GM19238 (cell line): ENCODE measurements around the gene SIMC1.
"Not testable (repeated sequence)": the region's sequence is repeated elsewhere in the genome, so short reads cannot be mapped to it uniquely, and the experiment has no call there.

Experiments used
- DNase-seq: peaks from one replicate; pipeline ENCODE4 v3.0.0; 2011; ENCODE audit warnings: low spot score; ENCODE audit not compliant: insufficient read length

SIMC1 gene

GRCh38 chr5:176237971-176238644 lies at the start of gene SIMC1:
SIMC1 (plus strand) TSS chr5:176238424; CDS start chr5:176238509, 85 bp downstream.
- DNase-seq = peak; percentile 30

GRCh38 chr5:176188506-176189193 lies 49.6 kb upstream of the SIMC1 start:
- DNase-seq = no peak

- no peak for DNase-seq
These were observed 48.4 kb upstream of the SIMC1 start for GRCh38 chr5:176189857-176190256.

- no peak for DNase-seq
These were observed 47.1 kb upstream of the SIMC1 start for GRCh38 chr5:176190886-176191755.

GRCh38 chr5:176192094-176192721 lies 46.0 kb upstream of the SIMC1 start:
- DNase-seq = no peak

- DNase-seq = not testable (repeated sequence)
These were observed 45.5 kb upstream of the SIMC1 start for GRCh38 chr5:176192722-176193117.

- DNase-seq = not testable (repeated sequence)
These were observed 44.6 kb upstream of the SIMC1 start for GRCh38 chr5:176193636-176194035.

GRCh38 chr5:176194238-176195083 lies 43.8 kb upstream of the SIMC1 start:
- DNase-seq = not testable (repeated sequence)

- DNase-seq = not testable (repeated sequence)
These were observed 43.2 kb upstream of the SIMC1 start for GRCh38 chr5:176195084-176195413.

GRCh38 chr5:176195487-176196207 lies 42.6 kb upstream of the SIMC1 start:
- DNase-seq = not testable (repeated sequence)

GRCh38 chr5:176196781-176197180 lies 41.4 kb upstream of the SIMC1 start:
- not testable (repeated sequence) for DNase-seq

GRCh38 chr5:176197234-176197858 lies 40.9 kb upstream of the SIMC1 start:
- not testable (repeated sequence) for DNase-seq

GRCh38 chr5:176198299-176198698 lies 39.9 kb upstream of the SIMC1 start:
- not testable (repeated sequence) for DNase-seq

GRCh38 chr5:176198991-176199733 lies 39.1 kb upstream of the SIMC1 start:
- DNase-seq = not testable (repeated sequence)

GRCh38 chr5:176199803-176200399 lies 38.3 kb upstream of the SIMC1 start:
- DNase-seq = not testable (repeated sequence)

GRCh38 chr5:176201811-176202210 lies 36.4 kb upstream of the SIMC1 start:
- DNase-seq = no peak

- DNase-seq = no peak
These were observed 35.1 kb upstream of the SIMC1 start for GRCh38 chr5:176203086-176203485.

GRCh38 chr5:176203535-176203934 lies 34.7 kb upstream of the SIMC1 start:
- DNase-seq = not testable (repeated sequence)
